HepG2 (cell line): ENCODE measurements around the gene PP2D1. TPM values are rescaled to one million over a fixed set of nuclear protein-coding genes. Genes with fewer than 3 reads are reported as not detected.

Experiments
- AHR ChIP-seq: IDR thresholded peaks from 2 replicates; pipeline ENCODE4 v1.6.1; 2018; ENCODE audit warnings: missing genetic modification reagents, missing compliant biosample characterization
- AKAP8 ChIP-seq: sonication (generic); formaldehyde crosslinking; IDR thresholded peaks from 2 replicates; pipeline ENCODE4 v1.5.1; 2020; ENCODE audit warnings: mild to moderate bottlenecking, missing genetic modification reagents
- ARHGAP35 ChIP-seq: sonication (generic); formaldehyde crosslinking; IDR thresholded peaks from 2 replicates; pipeline ENCODE4 v1.9.0; 2022; ENCODE audit warnings: mild to moderate bottlenecking, inconsistent platforms, moderate library complexity, missing genetic modification reagents, borderline replicate concordance
- ARID3A ChIP-seq: IDR thresholded peaks from 2 replicates; pipeline ENCODE4 v1.6.1; 2012; ENCODE audit warnings: low read depth, low read length, improper control_type of control experiment
- BCLAF1 ChIP-seq: fragments of 450-650 bp; IDR thresholded peaks from 2 replicates; pipeline ENCODE4 v1.6.1; 2017; ENCODE audit warnings: mild to moderate bottlenecking
- CEBPB ChIP-seq: IDR thresholded peaks from 2 replicates; pipeline ENCODE4 v1.6.1; 2011; ENCODE audit warnings: low read depth, low read length, improper control_type of control experiment, borderline replicate concordance
- CREBL2 ChIP-seq: sonication (generic); formaldehyde crosslinking; IDR thresholded peaks from 2 replicates; pipeline ENCODE4 v1.8.1; 2023; ENCODE audit warnings: missing genetic modification reagents, mild to moderate bottlenecking, borderline replicate concordance
- DR1 ChIP-seq: sonication (generic); formaldehyde crosslinking; IDR thresholded peaks from 2 replicates; pipeline ENCODE4 v1.8.0; 2021; ENCODE audit warnings: mild to moderate bottlenecking, missing genetic modification reagents, inconsistent platforms
- IRF2 ChIP-seq: IDR thresholded peaks from 2 replicates; pipeline ENCODE4 v1.6.1; 2018; ENCODE audit warnings: missing genetic modification reagents, missing compliant biosample characterization
- KDM6A ChIP-seq: IDR thresholded peaks from 2 replicates; pipeline ENCODE4 v1.6.1; 2016; ENCODE audit warnings: low read depth
- PITX1 ChIP-seq: sonication (generic); formaldehyde crosslinking; IDR thresholded peaks from 2 replicates; pipeline ENCODE4 v1.5.1; 2020; ENCODE audit warnings: mild to moderate bottlenecking, missing genetic modification reagents
- SALL1 ChIP-seq: sonication (generic); formaldehyde crosslinking; IDR thresholded peaks from 2 replicates; pipeline ENCODE4 v1.8.0; 2022; ENCODE audit warnings: mild to moderate bottlenecking, missing genetic modification reagents
- SP5 ChIP-seq: IDR thresholded peaks from 2 replicates; pipeline ENCODE4 v1.6.1; 2016; ENCODE audit warnings: low read depth, borderline replicate concordance
- TRIM22 ChIP-seq: fragments of 450-650 bp; IDR thresholded peaks from 2 replicates; pipeline ENCODE4 v1.6.1; 2017
- ZC3H13 ChIP-seq: sonication (generic); formaldehyde crosslinking; IDR thresholded peaks from 2 replicates; pipeline ENCODE4 v1.8.1; 2023; ENCODE audit warnings: mild to moderate bottlenecking, missing genetic modification reagents, moderate library complexity
- ZMAT3 ChIP-seq: sonication (generic); formaldehyde crosslinking; conservative IDR thresholded peaks from 2 replicates; pipeline ENCODE4 v1.7.0; 2021; ENCODE audit warnings: missing genetic modification reagents
- ZNF124 ChIP-seq: sonication (generic); formaldehyde crosslinking; IDR thresholded peaks from 2 replicates; pipeline ENCODE4 v1.4.0; 2020; ENCODE audit warnings: missing genetic modification reagents
- ZNF17 ChIP-seq: sonication (generic); formaldehyde crosslinking; IDR thresholded peaks from 2 replicates; pipeline ENCODE4 v1.5.0; 2020; ENCODE audit warnings: mild to moderate bottlenecking, missing genetic modification reagents
- ZNF30 ChIP-seq: sonication (generic); formaldehyde crosslinking; IDR thresholded peaks from 2 replicates; pipeline ENCODE4 v1.5.0; 2020; ENCODE audit warnings: mild to moderate bottlenecking, missing genetic modification reagents
- ZNF335 ChIP-seq: sonication (generic); formaldehyde crosslinking; IDR thresholded peaks from 2 replicates; pipeline ENCODE4 v1.4.0; 2020; ENCODE audit warnings: missing genetic modification reagents
- ZNF354B ChIP-seq: sonication (generic); formaldehyde crosslinking; IDR thresholded peaks from 2 replicates; pipeline ENCODE4 v1.8.0; 2022; ENCODE audit warnings: mild to moderate bottlenecking, missing genetic modification reagents
- ZNF572 ChIP-seq: sonication (generic); formaldehyde crosslinking; IDR thresholded peaks from 2 replicates; pipeline ENCODE4 v1.5.1; 2020; ENCODE audit warnings: mild to moderate bottlenecking, missing genetic modification reagents
- ZNF616 ChIP-seq: sonication (generic); formaldehyde crosslinking; IDR thresholded peaks from 2 replicates; pipeline ENCODE4 v1.5.0; 2020; ENCODE audit warnings: low read depth, mild to moderate bottlenecking, missing genetic modification reagents
- ZSCAN5A ChIP-seq: sonication (generic); formaldehyde crosslinking; IDR thresholded peaks from 2 replicates; pipeline ENCODE4 v1.8.0; 2022; ENCODE audit warnings: mild to moderate bottlenecking, missing genetic modification reagents, borderline replicate concordance
- polyA plus RNA-seq, 8 experiments: library from polyadenylated mRNA; depleted of rRNA in 3 of 8; stranded (reverse) in 7 of 8; unstranded in 1 of 8; fragments of >200 nt; fragmentation: Illumina TruSeq in 4 of 8; extraction: Trizol in 4 of 8; gene quantifications; 2 replicates each; pipeline versions ENCODE4 v1.2.1 to v1.2.3, GENCODE V29; 2011 to 2016; ENCODE audit warnings: low read depth in 4 of 8, missing spikeins in 1 of 8, mixed read lengths in 1 of 8; ENCODE audit not compliant: insufficient read depth in 1 of 8
- total RNA-seq, 5 experiments: library from RNA; depleted of rRNA; stranded (reverse); fragments of >200 nt; fragmentation: Illumina TruSeq; extraction: Trizol; gene quantifications; 2 replicates each; pipeline ENCODE4 v1.2.3, GENCODE V29; 2016; ENCODE audit warnings: low read depth in 1 of 5

The PP2D1 gene
- total and polyA plus RNA-seq, 2 of the 13 experiments (the other 11 are each of a cell fraction or from before 2014, with no cell fraction given): not detected

- TF ChIP-seq ZNF572 (CRISPR knock-in tag): no peak
- no peak for TF ChIP-seq ZC3H13 (CRISPR knock-in tag)
- no peak for TF ChIP-seq ZNF354B (CRISPR knock-in tag)
- TF ChIP-seq BCLAF1: no peak
- TF ChIP-seq ARID3A: no peak
- TF ChIP-seq DR1 (CRISPR knock-in tag): no peak
- TF ChIP-seq ZNF335 (CRISPR knock-in tag): no peak
- no peak for TF ChIP-seq ZMAT3 (CRISPR knock-in tag)
- no peak for TF ChIP-seq ZNF124 (CRISPR knock-in tag)
- TF ChIP-seq TRIM22: no peak
- no peak for TF ChIP-seq AKAP8 (CRISPR knock-in tag)
- no peak for TF ChIP-seq ZNF30 (CRISPR knock-in tag)
- no peak for TF ChIP-seq PITX1 (CRISPR knock-in tag)
- no peak for TF ChIP-seq IRF2 (CRISPR knock-in tag)
- TF ChIP-seq ZSCAN5A (CRISPR knock-in tag): no peak
- no peak for TF ChIP-seq ZNF17
- TF ChIP-seq ZNF616 (CRISPR knock-in tag): no peak
- no peak for TF ChIP-seq CREBL2 (CRISPR knock-in tag)
- TF ChIP-seq KDM6A (CRISPR knock-in tag): no peak
- TF ChIP-seq ARHGAP35 (CRISPR knock-in tag): no peak
- TF ChIP-seq CEBPB: no peak
- no peak for TF ChIP-seq AHR (CRISPR knock-in tag)
- TF ChIP-seq SALL1: peak; percentile 53; the same call in 1 of the 2 replicates
- TF ChIP-seq SP5 (CRISPR knock-in tag): no peak
Measured at GRCh38 chr3:20039765-20040547, 27.9 kb upstream of the PP2D1 start, which contains the start of gene KAT2B (continued).
